NCI-H146 treated with DMSO at 0.1 percent for 48 hours (cell line): ENCODE results near the gene FIBCD1.

Experiments used
- DNase-seq: peaks from one replicate; lab custom pipeline; 2025; ENCODE audit not compliant: unreplicated experiment; lab: John Stamatoyannopoulos, UW

Gene FIBCD1

GRCh38 chr9:130938652-130939404 is at the start of gene FIBCD1:
Gene FIBCD1 (minus strand): TSS chr9:130939247. CDS start chr9:130938607, 640 bp downstream.
- DNase-seq, result peak; percentile 16

GRCh38 chr9:130988400-130988747 is 49.3 kb upstream of the FIBCD1 start:
- no peak for DNase-seq

- no peak for DNase-seq
These were observed 48.8 kb upstream of the FIBCD1 start for GRCh38 chr9:130987738-130988399.

GRCh38 chr9:130987054-130987453 is 48.0 kb upstream of the FIBCD1 start:
- DNase-seq, result no peak

GRCh38 chr9:130986356-130986965 is 47.4 kb upstream of the FIBCD1 start:
- DNase-seq, result no peak

- DNase-seq, result no peak
These were observed 46.6 kb upstream of the FIBCD1 start for GRCh38 chr9:130985606-130986162.

- DNase-seq, result no peak
These were observed 46.0 kb upstream of the FIBCD1 start for GRCh38 chr9:130985029-130985428.

- no peak for DNase-seq
These were observed 45.5 kb upstream of the FIBCD1 start for GRCh38 chr9:130984521-130984920.

GRCh38 chr9:130983970-130984369 is 44.9 kb upstream of the FIBCD1 start:
- no peak for DNase-seq

GRCh38 chr9:130983359-130983670 is 44.3 kb upstream of the FIBCD1 start:
- DNase-seq, result no peak

GRCh38 chr9:130982636-130983358 is 43.8 kb upstream of the FIBCD1 start:
- no peak for DNase-seq

GRCh38 chr9:130981756-130982137 is 42.7 kb upstream of the FIBCD1 start:
- DNase-seq, result no peak

GRCh38 chr9:130981002-130981755 is 42.1 kb upstream of the FIBCD1 start:
- DNase-seq, result no peak

- no peak for DNase-seq
These were observed 41.5 kb upstream of the FIBCD1 start for GRCh38 chr9:130980526-130980925.

- DNase-seq, result no peak
These were observed 40.7 kb upstream of the FIBCD1 start for GRCh38 chr9:130979591-130980385.

- DNase-seq, result no peak
These were observed 38.8 kb upstream of the FIBCD1 start for GRCh38 chr9:130977811-130978221.

GRCh38 chr9:130975932-130976841 is 37.1 kb upstream of the FIBCD1 start:
- no peak for DNase-seq

GRCh38 chr9:130975156-130975555 is 36.1 kb upstream of the FIBCD1 start:
- DNase-seq, result no peak

- no peak for DNase-seq
These were observed 35.6 kb upstream of the FIBCD1 start for GRCh38 chr9:130974697-130975096.
